HepG2 (cell line): ENCODE data around the gene ZFYVE28. TPM values are rescaled to one million over a fixed set of nuclear protein-coding genes. Genes with fewer than 3 reads are reported as not detected.

ENCODE experiments used
- ATF7-NPFF ChIP-seq: sonication (generic); formaldehyde crosslinking; IDR thresholded peaks from 2 replicates; pipeline ENCODE4 v1.8.1; 2023; ENCODE audit warnings: mild to moderate bottlenecking, low read depth, missing genetic modification reagents, moderate library complexity
- CBX5 ChIP-seq: sonication (generic); formaldehyde crosslinking; IDR thresholded peaks from 2 replicates; pipeline ENCODE4 v1.4.0; 2020; ENCODE audit warnings: missing genetic modification reagents, borderline replicate concordance
- FOXO4 ChIP-seq: sonication (generic); formaldehyde crosslinking; conservative IDR thresholded peaks from 2 replicates; pipeline ENCODE4 v1.8.1; 2023; ENCODE audit warnings: missing genetic modification reagents
- HOMEZ ChIP-seq: IDR thresholded peaks from 2 replicates; pipeline ENCODE4 v1.6.1; 2016; ENCODE audit warnings: low read depth
- HOXA7 ChIP-seq: sonication (generic); formaldehyde crosslinking; IDR thresholded peaks from 2 replicates; pipeline ENCODE4 v1.8.1; 2022; ENCODE audit warnings: mild to moderate bottlenecking, missing genetic modification reagents, moderate library complexity
- KDM1A ChIP-seq: IDR thresholded peaks from 2 replicates; pipeline ENCODE4 v1.6.1; 2016; ENCODE audit warnings: missing compliant biosample characterization
- NFATC3 ChIP-seq: sonication (generic); formaldehyde crosslinking; IDR thresholded peaks from 2 replicates; pipeline ENCODE4 v1.5.1; 2020; ENCODE audit warnings: mild to moderate bottlenecking, missing genetic modification reagents
- NFIB ChIP-seq: sonication (generic); formaldehyde crosslinking; IDR thresholded peaks from 2 replicates; pipeline ENCODE4 v1.9.0; 2021; ENCODE audit warnings: missing genetic modification reagents, mild to moderate bottlenecking, borderline replicate concordance
- SMARCE1 ChIP-seq: fragments of 450-650 bp; IDR thresholded peaks from 2 replicates; pipeline ENCODE4 v1.6.1; 2017; ENCODE audit warnings: borderline replicate concordance
- SOX6 ChIP-seq, 2 experiments: fragments of 450-650 bp in 1 of 2; sonication (generic) in 1 of 2; formaldehyde crosslinking in 1 of 2; IDR thresholded peaks; 2 replicates each; pipeline versions ENCODE4 v1.4.0 to v1.6.1; 2017 to 2020; ENCODE audit warnings: antibody characterized with exemption in 1 of 2, mild to moderate bottlenecking in 1 of 2, missing genetic modification reagents in 1 of 2
- SRSF4 ChIP-seq: fragments of 200-400 bp; formaldehyde crosslinking; IDR thresholded peaks from one replicate; pipeline ENCODE4 v1.6.1; 2018; ENCODE audit warnings: mild to moderate bottlenecking, low read depth, low read length, moderate library complexity; ENCODE audit not compliant: poor library complexity, severe bottlenecking
- U2AF2 ChIP-seq: fragments of 200-400 bp; formaldehyde crosslinking; IDR thresholded peaks from 2 replicates; pipeline ENCODE4 v1.6.1; 2017; ENCODE audit warnings: low read depth, mild to moderate bottlenecking, low read length
- ZBTB7A ChIP-seq: sonication (generic); formaldehyde crosslinking; IDR thresholded peaks from 2 replicates; pipeline ENCODE4 v1.8.0; 2022; ENCODE audit warnings: mild to moderate bottlenecking, missing genetic modification reagents
- ZNF138 ChIP-seq: sonication (generic); formaldehyde crosslinking; IDR thresholded peaks from 2 replicates; pipeline ENCODE4 v1.5.0; 2020; ENCODE audit warnings: mild to moderate bottlenecking, low read depth, missing genetic modification reagents
- ZNF282 ChIP-seq: fragments of 450-650 bp; IDR thresholded peaks from 2 replicates; pipeline ENCODE4 v1.6.1; 2018; ENCODE audit not compliant: partially characterized antibody
- ZNF317 ChIP-seq: sonication (generic); formaldehyde crosslinking; IDR thresholded peaks from 2 replicates; pipeline ENCODE4 v1.5.0; 2020; ENCODE audit warnings: mild to moderate bottlenecking, missing genetic modification reagents
- ZNF484 ChIP-seq: sonication (generic); formaldehyde crosslinking; IDR thresholded peaks from 2 replicates; pipeline ENCODE4 v1.5.1; 2020; ENCODE audit warnings: mild to moderate bottlenecking, low read depth, missing genetic modification reagents, borderline replicate concordance
- ZNF747 ChIP-seq: sonication (generic); formaldehyde crosslinking; IDR thresholded peaks from 2 replicates; pipeline ENCODE4 v1.8.1; 2023; ENCODE audit warnings: missing genetic modification reagents, mild to moderate bottlenecking, borderline replicate concordance
- ZNF761 ChIP-seq: sonication (generic); formaldehyde crosslinking; conservative IDR thresholded peaks from 2 replicates; pipeline ENCODE4 v1.4.0; 2020; ENCODE audit warnings: mild to moderate bottlenecking, missing genetic modification reagents
- ZNF775 ChIP-seq: sonication (generic); formaldehyde crosslinking; IDR thresholded peaks from 2 replicates; pipeline ENCODE4 v1.4.0; 2020; ENCODE audit warnings: missing genetic modification reagents, mild to moderate bottlenecking, moderate library complexity, borderline replicate concordance
- ZSCAN5A ChIP-seq: sonication (generic); formaldehyde crosslinking; IDR thresholded peaks from 2 replicates; pipeline ENCODE4 v1.8.0; 2022; ENCODE audit warnings: mild to moderate bottlenecking, missing genetic modification reagents, borderline replicate concordance
- polyA plus RNA-seq, 8 experiments: library from polyadenylated mRNA; depleted of rRNA in 3 of 8; stranded (reverse) in 7 of 8; unstranded in 1 of 8; fragments of >200 nt; fragmentation: Illumina TruSeq in 4 of 8; extraction: Trizol in 4 of 8; gene quantifications; 2 replicates each; pipeline versions ENCODE4 v1.2.1 to v1.2.3, GENCODE V29; 2011 to 2016; ENCODE audit warnings: low read depth in 4 of 8, missing spikeins in 1 of 8, mixed read lengths in 1 of 8; ENCODE audit not compliant: insufficient read depth in 1 of 8
- total RNA-seq, 5 experiments: library from RNA; depleted of rRNA; stranded (reverse); fragments of >200 nt; fragmentation: Illumina TruSeq; extraction: Trizol; gene quantifications; 2 replicates each; pipeline ENCODE4 v1.2.3, GENCODE V29; 2016; ENCODE audit warnings: low read depth in 1 of 5
- TF ChIP-seq, protein P1 (sequence below): sonication (generic); formaldehyde crosslinking; IDR thresholded peaks from 2 replicates; pipeline ENCODE4 v1.8.1; 2023; ENCODE audit warnings: mild to moderate bottlenecking, moderate library complexity, missing genetic modification reagents
- TF ChIP-seq, protein P2 (sequence below): IDR thresholded peaks from 2 replicates; pipeline ENCODE4 v1.6.1; 2016; ENCODE audit warnings: missing compliant biosample characterization, missing genetic modification reagents, borderline replicate concordance

ZFYVE28 gene
- total and polyA plus RNA-seq, 2 of the 13 experiments (the other 11 are each of a cell fraction or from before 2014, with no cell fraction given) = 0.12 to 0.22 TPM

GRCh38 chr4:2462218-2462991, 44.0 kb upstream of the ZFYVE28 start (continued):
- no peak for TF ChIP-seq ZNF282
- peak; percentile 99 for TF ChIP-seq ATF7-NPFF (CRISPR knock-in tag)
- TF ChIP-seq ZSCAN5A = no peak
- TF ChIP-seq FOXO4 (CRISPR knock-in tag) = no peak
- no peak for TF ChIP-seq HOMEZ (CRISPR knock-in tag)
- no peak for TF ChIP-seq ZNF775 (CRISPR knock-in tag)
- TF ChIP-seq SRSF4 = no peak
- TF ChIP-seq, protein P1, sequence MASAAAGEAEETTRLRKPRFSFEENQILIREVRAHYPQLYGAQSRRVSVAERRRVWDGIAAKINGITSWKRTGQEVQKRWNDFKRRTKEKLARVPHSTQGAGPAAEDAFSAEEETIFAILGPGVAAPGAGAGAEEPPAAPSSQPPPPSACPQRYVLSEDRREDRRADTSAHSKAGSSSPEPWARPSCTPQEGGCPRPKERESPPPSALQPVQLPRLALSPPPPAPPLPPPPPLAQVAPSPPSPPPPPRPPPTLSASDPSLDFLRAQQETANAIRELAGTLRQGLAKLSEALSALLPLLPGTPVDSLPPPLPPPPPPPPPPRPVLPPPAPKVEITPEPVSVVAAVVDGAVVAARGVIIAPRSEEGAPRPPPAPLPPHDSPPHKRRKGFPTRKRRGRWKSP (CRISPR knock-in tag) = peak; percentile 78
- TF ChIP-seq, protein P2, sequence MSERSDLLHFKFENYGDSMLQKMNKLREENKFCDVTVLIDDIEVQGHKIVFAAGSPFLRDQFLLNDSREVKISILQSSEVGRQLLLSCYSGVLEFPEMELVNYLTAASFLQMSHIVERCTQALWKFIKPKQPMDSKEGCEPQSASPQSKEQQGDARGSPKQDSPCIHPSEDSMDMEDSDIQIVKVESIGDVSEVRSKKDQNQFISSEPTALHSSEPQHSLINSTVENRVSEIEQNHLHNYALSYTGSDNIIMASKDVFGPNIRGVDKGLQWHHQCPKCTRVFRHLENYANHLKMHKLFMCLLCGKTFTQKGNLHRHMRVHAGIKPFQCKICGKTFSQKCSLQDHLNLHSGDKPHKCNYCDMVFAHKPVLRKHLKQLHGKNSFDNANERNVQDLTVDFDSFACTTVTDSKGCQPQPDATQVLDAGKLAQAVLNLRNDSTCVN (CRISPR knock-in tag) = no peak
- TF ChIP-seq ZBTB7A (CRISPR knock-in tag) = no peak
- TF ChIP-seq CBX5 (CRISPR knock-in tag) = no peak
- TF ChIP-seq ZNF317 (CRISPR knock-in tag) = no peak
- TF ChIP-seq KDM1A (CRISPR knock-in tag) = no peak
- no peak for TF ChIP-seq ZNF761 (CRISPR knock-in tag)
- no peak for TF ChIP-seq HOXA7 (CRISPR knock-in tag)
- no peak for TF ChIP-seq NFATC3 (CRISPR knock-in tag)
- no peak for TF ChIP-seq NFIB (CRISPR knock-in tag)
- TF ChIP-seq SOX6 (IDR thresholded peaks at IDR 0.05) = no peak
- no peak for TF ChIP-seq SOX6 (CRISPR knock-in tag; IDR thresholded peaks at IDR 0.05)
- TF ChIP-seq ZNF747 (CRISPR knock-in tag) = peak; percentile 38; the same call in 1 of the 2 replicates
- no peak for TF ChIP-seq ZNF484 (CRISPR knock-in tag)
- TF ChIP-seq SMARCE1 = no peak
- TF ChIP-seq ZNF138 = peak; percentile 77; the same call in 1 of the 2 replicates
- no peak for TF ChIP-seq U2AF2
